Hypothalamus (tissue), 51 donors: Measurements from ENCODE around the gene SLC44A1.

Experiments used
- DNase-seq, 51 donors: peaks; one replicate each; lab custom pipeline; 2025; lab: John Stamatoyannopoulos, UW

Gene SLC44A1

GRCh38 chr9:105269593-105269992 is 25.1 kb downstream of the SLC44A1 start:
- DNase-seq = no peak

DNA sequence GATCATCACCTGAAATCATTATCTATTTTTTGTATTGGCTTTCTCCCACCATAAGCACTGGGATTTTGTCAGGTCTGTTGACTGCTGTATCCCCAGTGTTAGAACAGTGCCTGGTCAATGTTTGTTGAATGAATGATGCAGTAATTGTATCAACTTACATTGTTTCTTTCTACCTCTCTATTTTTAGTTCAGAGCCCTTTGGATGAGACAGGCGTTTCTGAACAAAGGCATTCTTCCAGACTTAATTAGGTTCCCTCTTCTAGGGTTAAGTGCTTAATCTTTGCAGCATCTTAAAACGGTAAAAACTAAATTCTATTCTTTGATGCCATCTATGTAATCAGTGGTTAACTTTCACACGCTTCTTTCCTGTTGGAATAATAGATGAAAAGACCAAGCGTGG is 26.3 kb downstream of the SLC44A1 start:
- DNase-seq = no peak

DNA sequence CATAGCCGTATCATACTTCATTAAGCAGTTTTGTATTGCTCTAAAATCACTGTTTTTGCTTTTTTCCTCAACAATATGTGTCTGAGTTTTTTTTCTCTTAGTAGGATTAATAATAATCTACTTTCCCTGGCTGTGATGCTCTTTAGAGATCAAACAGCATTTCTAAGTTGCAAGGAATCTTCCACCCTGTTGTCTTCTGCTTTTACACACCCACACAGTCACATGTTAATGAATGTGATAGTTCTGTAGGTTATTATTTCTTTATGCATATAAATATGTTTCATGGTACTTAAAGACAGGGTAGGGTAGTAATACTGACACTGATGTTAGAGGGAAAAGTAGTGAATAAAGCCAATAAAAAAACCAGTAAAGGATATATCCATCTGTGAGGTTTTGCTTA is 29.3 kb downstream of the SLC44A1 start:
- DNase-seq = no peak

DNA sequence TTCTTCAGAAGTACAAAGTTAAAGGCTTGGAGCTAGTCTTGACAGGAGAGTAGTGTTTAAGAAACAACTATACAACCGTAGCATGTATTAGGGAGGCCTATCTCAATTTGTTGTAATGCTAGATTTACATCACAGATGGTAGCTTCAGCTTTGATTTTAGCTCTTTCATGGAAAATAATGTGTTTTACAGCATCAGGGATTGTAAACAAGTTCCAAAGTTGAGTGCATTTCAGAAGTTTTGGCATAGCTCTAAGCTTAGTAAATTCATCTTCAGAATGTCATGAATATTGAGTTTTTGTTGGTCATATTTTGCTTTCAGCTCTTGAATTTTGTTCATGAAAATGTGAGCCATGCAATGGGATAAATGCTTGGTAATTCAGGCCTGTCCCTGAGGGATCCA is 30.7 kb downstream of the SLC44A1 start:
- no peak for DNase-seq

DNA sequence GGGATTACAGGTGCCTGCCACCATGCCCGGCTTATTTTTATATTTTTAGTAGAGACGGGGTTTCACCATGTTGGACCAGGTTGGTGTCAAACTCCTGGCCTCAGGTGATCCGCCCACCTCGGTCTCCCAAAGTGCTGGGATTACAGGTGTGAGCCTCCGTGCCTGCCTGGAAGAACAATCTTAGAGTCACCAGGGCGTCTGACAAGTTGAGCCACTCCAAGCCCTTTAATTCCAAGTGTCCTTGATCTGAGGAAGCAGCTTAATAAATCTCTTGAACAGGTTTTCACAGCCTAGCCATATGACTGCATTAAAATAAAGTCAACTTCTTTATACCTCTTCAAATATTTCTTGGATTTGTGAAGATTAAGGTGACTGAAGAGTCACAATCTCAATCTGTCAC is 31.5 kb downstream of the SLC44A1 start:
- no peak for DNase-seq

GRCh38 chr9:105278751-105279150 is 34.3 kb downstream of the SLC44A1 start:
- DNase-seq = peak in 2 of 51 donors; percentile 30 to 43

- no peak for DNase-seq
Measured at GRCh38 chr9:105280691-105281090, 36.2 kb downstream of the SLC44A1 start.

- DNase-seq = no peak
Measured at GRCh38 chr9:105281272-105281671, 36.8 kb downstream of the SLC44A1 start.

GRCh38 chr9:105281926-105282325 is 37.5 kb downstream of the SLC44A1 start:
- no peak for DNase-seq

DNA sequence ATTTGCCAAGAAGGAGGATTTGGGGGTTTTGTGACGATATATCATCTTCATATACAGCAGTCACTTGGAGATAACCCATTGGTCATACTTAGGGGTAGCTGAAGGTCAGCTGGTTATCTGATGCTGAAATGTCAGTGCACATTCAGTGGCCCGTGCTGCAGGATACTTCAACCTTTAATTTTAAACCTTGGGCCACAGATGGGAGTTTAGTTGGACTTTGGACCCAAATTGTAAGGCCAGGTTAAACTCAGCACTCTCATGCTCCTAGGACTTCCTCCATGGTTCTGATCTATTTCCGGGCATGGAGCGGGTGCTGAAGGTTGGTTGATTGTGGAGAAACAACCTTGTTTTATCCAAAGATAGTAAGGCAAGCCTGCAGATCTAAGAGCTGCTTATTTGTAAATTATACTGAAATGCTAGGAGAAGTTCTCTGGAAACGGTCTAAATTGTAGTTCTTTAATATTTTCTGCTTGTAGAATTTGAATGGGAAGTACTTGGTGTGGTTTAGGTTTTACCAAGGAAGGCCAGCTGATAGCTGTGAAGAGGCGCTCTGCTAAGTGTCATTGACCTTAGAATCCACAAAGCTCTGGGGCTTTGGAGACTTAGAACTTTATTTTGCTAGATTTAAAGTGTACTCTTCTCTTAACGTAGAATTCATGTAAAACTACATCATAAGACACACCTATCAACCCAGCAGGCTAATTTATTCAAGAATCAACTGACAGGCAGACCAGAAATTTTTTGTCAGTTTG is 38.6 kb downstream of the SLC44A1 start:
- DNase-seq = no peak

DNA sequence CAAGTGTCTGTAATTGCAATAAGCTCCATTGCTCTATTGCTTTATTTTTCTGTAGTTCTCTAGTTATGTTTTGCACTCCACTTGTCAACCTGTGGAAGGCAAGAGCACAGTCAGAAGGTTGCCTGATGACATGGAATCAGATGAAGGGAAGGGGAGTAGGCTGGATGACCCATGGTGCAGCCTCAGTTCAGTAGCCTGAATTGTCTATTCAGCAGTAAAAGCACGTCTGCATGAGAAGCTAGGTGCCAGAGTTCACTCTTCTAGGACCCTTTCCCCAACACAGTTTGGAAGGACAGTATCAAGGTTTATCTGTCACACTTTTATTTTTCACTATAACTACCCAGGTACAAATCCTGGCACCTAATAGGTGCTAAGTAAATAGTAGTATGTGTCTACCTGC is 39.3 kb downstream of the SLC44A1 start:
- DNase-seq = no peak

DNA sequence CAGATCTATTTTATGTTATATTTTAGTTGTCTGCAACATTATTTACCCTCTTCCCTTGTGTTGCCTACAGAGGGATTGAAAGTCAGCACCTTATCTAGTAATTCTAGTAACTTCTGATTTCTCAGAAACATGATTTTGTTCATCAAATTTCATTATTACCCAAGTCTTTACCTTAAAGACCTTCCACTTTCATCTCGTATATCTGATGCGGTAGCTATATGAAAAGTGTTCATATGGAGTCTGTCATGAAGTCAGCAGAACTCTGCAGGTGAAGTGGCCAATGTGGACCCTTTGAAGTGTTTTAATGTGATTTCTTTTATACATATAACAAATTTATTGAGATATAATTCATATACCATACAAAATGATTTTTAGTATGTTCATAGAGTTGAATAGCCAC is 40.0 kb downstream of the SLC44A1 start:
- DNase-seq = no peak

DNA sequence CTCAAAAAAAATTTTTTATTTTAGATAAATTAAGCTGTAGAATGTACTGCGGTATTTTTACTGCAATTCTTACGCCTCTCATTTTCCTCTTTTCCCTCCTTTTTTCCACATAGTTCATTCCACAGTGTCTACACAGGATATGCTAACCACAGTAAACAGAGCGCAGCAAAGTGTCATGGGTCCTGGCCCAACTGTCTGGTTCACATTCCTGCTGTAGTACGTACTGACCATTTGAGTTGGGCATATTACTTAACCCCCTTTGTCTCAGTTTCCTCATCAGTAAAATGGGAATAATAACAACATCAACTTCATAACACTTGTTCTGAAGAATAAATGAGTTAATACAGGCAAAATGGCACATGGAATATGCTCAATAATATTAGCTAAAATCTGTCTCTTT is 41.6 kb downstream of the SLC44A1 start:
- no peak for DNase-seq

GRCh38 chr9:105289305-105289704 is 44.9 kb downstream of the SLC44A1 start:
- DNase-seq = no peak

DNA sequence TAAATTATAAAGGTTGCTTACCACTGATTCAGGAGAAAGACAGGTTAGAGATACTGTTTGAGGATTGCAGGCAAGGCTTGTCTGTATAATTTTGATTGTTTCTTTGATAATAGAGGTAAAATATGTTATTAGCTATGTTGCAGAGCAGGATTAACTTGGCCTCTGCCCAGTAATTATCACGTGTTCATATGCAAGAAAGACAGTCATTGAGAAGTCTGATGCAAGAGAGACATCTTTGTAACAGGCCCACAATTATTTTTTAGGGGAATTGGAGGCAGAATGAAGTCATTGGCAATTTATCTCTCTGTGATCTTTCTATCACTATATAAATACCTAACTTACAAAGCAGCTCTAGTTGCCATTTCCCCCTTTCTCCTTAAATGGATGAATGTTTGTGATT is 46.0 kb downstream of the SLC44A1 start:
- peak in 1 of 51 donors; percentile 18 for DNase-seq

GRCh38 chr9:105290954-105291353 is 46.5 kb downstream of the SLC44A1 start:
- no peak for DNase-seq

DNA sequence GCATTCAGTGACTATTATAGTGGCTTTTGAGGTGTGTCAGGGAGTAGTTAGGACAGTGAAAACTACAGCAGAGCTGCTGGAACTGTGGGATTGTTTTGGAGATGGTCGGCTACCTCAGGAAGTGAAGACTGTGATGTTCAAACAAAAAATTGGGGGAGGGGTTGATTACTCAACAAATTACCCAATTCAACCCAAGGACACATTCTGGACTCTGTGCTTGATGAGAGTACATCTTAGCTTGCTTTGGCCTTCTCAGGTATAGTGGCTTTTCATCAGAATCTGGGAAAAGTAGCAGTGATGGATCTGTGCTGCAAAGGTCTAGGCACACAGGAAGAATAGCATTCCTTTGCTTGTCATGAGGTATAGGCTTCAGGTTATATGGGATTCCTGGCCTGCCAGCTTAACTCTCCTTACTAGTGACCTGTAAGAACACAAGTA is 47.0 kb downstream of the SLC44A1 start:
- peak in 1 of 51 donors; percentile 24 for DNase-seq

DNA sequence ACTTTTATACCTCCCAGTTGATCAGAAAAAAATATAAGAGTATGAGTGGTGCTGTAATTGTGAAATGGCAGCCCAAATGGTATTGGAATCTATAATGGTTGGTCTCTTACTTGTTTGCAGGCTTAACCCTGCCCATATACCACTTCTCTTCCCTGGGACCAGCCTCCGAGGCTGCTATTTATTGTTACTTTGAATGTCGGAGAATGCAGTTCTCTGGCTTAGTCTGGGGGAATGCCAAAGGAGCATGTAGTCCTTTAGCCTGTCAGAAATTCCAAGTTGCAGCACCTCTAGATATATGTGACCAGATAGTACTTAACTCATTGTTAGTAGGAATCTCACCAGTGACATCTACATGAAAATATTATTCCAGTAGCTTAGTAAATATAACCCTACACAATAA is 47.5 kb downstream of the SLC44A1 start:
- no peak for DNase-seq

DNA sequence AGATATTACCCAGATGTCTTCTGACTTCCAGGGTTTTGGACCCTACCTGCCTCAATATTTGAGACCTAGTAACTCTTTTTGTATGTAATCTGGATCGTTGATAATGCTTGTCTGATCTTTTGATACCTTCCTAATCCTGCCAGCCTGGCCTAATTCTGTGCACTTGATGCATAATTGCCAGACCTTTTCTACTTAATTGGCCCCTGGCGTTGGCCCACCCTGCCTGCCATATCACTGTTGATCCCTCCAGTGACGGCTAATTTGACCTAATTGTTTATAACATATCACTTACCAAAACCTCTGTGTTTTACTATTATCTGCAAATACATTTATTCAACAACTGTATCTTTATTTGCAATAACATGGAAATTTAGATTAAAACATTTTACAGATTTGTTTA is 49.0 kb downstream of the SLC44A1 start:
- no peak for DNase-seq

- no peak for DNase-seq
Measured at GRCh38 chr9:105295201-105295550, 50.7 kb downstream of the SLC44A1 start.

GRCh38 chr9:105295986-105296385 is 51.5 kb downstream of the SLC44A1 start:
- DNase-seq = peak in 1 of 51 donors; percentile 50

GRCh38 chr9:105296445-105296844 is 52.0 kb downstream of the SLC44A1 start:
- peak in 1 of 51 donors; percentile 71 for DNase-seq

DNA sequence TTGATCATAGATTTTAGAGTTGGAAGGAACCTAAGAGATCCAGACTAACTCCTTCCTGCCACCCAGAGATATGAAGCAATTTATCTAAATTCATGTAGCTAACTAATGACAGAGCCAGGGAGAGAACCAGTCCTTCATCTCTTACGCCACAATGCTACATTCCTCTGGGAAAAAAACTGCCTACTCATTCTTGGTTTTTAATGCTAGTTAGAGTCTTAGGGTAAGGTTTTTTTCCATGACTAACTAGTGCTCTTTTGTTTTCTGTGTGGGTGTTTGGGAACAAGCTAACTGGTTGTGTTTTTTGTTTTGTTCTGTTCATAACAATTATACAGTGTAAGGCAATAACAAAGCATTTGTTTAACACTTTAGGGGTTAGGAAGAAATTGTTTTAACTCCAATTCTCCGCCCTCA is 52.4 kb downstream of the SLC44A1 start:
- DNase-seq = peak in 2 of 51 donors; percentile 20 to 71
